ENCODE data around the gene CFAP298.

CFAP298 gene

DNA sequence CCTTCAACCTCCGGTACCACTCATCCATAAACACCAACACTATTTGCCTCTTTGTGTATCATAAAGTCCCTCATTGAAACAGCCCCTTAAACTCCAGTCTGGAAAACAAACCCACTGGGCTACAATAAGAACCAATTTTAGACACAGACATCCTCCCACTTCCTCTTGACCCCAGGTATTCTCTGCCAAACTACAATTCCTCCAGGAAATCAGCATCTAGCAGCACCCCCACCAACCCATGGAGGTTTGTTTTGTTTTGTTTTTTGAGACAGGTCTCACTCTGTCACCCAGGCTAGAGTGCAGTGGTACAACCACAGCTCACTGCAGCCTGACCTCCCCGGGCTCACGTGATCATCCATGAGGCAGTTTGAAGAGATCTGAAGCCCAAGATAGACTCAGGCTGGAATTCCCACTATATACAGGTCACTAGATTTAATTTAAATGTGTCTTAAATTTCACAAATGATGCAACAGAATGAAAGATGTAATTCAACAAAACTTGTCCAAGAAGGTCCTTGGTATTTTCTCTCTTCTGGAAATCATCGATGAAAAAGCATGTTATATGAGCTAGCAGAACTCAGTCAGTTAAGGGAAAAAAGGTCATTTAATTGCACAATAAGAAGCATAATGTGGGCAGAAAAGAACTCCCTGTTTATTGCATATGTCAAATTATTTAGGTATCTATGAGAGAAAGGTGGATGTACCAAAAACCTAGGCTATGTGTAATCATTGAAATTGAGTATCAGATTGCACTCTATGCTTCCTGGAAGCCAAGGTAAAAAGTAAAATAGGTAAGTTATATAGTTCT, 57.1 kb downstream of the CFAP298 start:
- Histone ChIP-seq H3K27ac (ENCODE audit: low read depth in 2 of 2, low read length in 2 of 2) (no peak overlapping the region), H3K9me3 (ENCODE audit: control insufficient read depth in 2 of 2, low read length in 2 of 2) (no peaks in the 10 kb centered on the region), H3K4me3 (ENCODE audit: low read length in 2 of 2) (no peak overlapping the region), H3K4me1 (ENCODE audit: control insufficient read depth in 2 of 2, insufficient read depth in 2 of 2, low read length in 2 of 2) (no peaks in the 10 kb centered on the region), H3K36me3 (ENCODE audit: control insufficient read depth in 2 of 2, insufficient read depth in 2 of 2, low read length in 2 of 2) (no peaks in the 10 kb centered on the region), H3K9ac (ENCODE audit: low read depth in 1 of 2, low read length in 2 of 2) (no peak overlapping the region), H3K27me3 (ENCODE audit: control insufficient read depth in 2 of 2, insufficient read depth in 2 of 2, low read length in 2 of 2) (no peaks in the 10 kb centered on the region)

- Histone ChIP-seq H3K36me3 (ENCODE audit: control insufficient read depth in 2 of 2, insufficient read depth in 2 of 2, low read length in 2 of 2) (no peaks in the 10 kb centered on the region), H3K9ac (ENCODE audit: low read depth in 1 of 2, low read length in 2 of 2) (no peak overlapping the region), H3K4me1 (ENCODE audit: control insufficient read depth in 2 of 2, insufficient read depth in 2 of 2, low read length in 2 of 2) (no peaks in the 10 kb centered on the region), H3K27me3 (ENCODE audit: control insufficient read depth in 2 of 2, insufficient read depth in 2 of 2, low read length in 2 of 2) (no peaks in the 10 kb centered on the region), H3K27ac (ENCODE audit: low read depth in 2 of 2, low read length in 2 of 2) (no peak overlapping the region), H3K4me3 (ENCODE audit: low read length in 2 of 2) (no peak overlapping the region), H3K9me3 (ENCODE audit: control insufficient read depth in 2 of 2, low read length in 2 of 2) (no peaks in the 10 kb centered on the region)
Observed at GRCh38 chr21:32549886-32550285, 62.3 kb downstream of the CFAP298 start.

DNA sequence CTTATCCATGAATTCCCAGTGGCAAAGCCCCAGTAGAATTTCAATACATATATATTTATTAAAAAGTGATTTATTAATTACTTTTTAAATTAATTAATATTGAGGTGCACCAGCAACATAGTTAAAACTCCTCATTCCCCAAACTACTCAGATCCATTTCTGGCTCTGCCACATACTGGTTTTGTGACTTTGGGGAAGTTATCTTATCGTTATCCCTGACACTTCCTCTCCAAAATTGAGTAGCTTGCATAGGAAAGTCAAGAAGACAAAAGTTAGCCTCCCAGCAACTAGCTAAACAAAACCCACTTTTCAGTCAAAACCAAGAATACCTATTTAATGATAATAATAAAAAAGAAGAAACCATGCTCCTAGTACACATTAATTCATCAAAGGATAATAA, 62.7 kb downstream of the CFAP298 start:
- H3K4me3 ChIP-seq (ENCODE audit: low read length in 2 of 2): no peak overlapping the region
- no peaks in the 10 kb centered on the region for H3K36me3 ChIP-seq (ENCODE audit: control insufficient read depth in 2 of 2, insufficient read depth in 2 of 2, low read length in 2 of 2)
- H3K27ac ChIP-seq (ENCODE audit: low read depth in 2 of 2, low read length in 2 of 2): no peak overlapping the region
- no peaks in the 10 kb centered on the region for H3K4me1 ChIP-seq (ENCODE audit: control insufficient read depth in 2 of 2, insufficient read depth in 2 of 2, low read length in 2 of 2)
- H3K9me3 ChIP-seq (ENCODE audit: control insufficient read depth in 2 of 2, low read length in 2 of 2): no peaks in the 10 kb centered on the region
- H3K9ac ChIP-seq (ENCODE audit: low read depth in 1 of 2, low read length in 2 of 2): no peak overlapping the region
- no peaks in the 10 kb centered on the region for H3K27me3 ChIP-seq (ENCODE audit: control insufficient read depth in 2 of 2, insufficient read depth in 2 of 2, low read length in 2 of 2)

All from mucosa of rectum (tissue), 2 donors.